Stimulated activated CD8-positive, alpha-beta memory T cell treated with anti-CD3 and anti-CD28 coated beads, Interleukin-4, amount 100 ng/mL, for 4 hours (primary cell): ENCODE measurements around the gene DNHD1.
A peak's percentile ranks its signal among the peaks of the same experiment; 100 is the strongest.
"Not testable (repeated sequence)": the region's sequence is repeated elsewhere in the genome, so short reads cannot be mapped to it uniquely, and the experiment has no call there.

Source experiments
- DNase-seq, 2 donors: peaks; one replicate each; pipeline ENCODE4 v3.0.0-alpha.2; 2020; ENCODE audit warnings: low read depth in 2 of 2, low spot score in 1 of 2

The DNHD1 gene

GRCh38 chr11:6481012-6481923, 15.8 kb upstream of the DNHD1 start, which contains the start of the genes ARFIP2 and TIMM10B:
Gene ARFIP2, minus strand, starts transcription at chr11:6481331. Its CDS starts 910 bp downstream, at chr11:6480421.
Gene TIMM10B, plus strand, starts transcription at chr11:6481501. Its CDS starts 16 bp downstream, at chr11:6481517.
- peak; percentile 91 to 95 for DNase-seq

- no peak for DNase-seq
These were observed 15.2 kb upstream of the DNHD1 start for GRCh38 chr11:6481924-6482275.

DNA sequence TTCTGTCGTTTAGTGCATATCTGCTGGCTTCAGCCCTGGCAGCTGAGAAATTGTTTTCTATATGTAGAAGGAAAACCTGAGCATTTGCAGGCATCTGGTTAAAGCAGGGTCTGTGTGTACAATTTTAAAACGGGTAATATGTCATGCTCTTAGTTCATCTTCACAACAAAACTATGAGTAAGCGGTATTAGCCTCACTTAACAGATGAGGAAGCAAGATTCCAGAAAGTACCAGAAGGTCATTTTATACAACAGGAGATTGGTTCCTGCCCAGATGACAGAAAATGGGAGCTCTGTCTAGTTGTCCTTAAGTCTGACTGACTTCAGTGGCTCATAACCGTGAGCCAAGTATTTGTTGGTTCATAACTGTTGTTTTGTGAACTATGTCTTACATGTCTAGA, 14.6 kb upstream of the DNHD1 start:
- no peak for DNase-seq

GRCh38 chr11:6483015-6483414, 14.1 kb upstream of the DNHD1 start:
- no peak for DNase-seq

DNA sequence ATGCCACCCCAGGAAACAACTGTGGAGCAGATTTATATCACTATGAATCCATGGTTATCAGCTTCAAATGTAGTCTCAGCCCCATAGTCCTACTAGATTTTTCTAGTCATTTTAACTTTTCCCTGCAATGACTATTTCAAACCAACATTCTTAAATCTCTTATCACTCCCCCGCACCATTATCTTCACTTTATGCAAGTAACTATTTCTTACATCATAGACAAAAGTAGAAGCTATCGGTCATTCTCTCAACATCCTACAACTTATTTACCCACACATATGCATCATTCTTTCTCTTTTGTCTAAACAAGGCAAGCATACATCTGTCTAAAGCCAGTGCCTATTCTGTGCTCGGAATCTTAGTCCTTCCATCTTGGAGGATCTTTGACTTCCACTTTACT, 11.4 kb upstream of the DNHD1 start:
- no peak for DNase-seq

GRCh38 chr11:6486256-6486655, 10.8 kb upstream of the DNHD1 start:
- no peak for DNase-seq

DNA sequence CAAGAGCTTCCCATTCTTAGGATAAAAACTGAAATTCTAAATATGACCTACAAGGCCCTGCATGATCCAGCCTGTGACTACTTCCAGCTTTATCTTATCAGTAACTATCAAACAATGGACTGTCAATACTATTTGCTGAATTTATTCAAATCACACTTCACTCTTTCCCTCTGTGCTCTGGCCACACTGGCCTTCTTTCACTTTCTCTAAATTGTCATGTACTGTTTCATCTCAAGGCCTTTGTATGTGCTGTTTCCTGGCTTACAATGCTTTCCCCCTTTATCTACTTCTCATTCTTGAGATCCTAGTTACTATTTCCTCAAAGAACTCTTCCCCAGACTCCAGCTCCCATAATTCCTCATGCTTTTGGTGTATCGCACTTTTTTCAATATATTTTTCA, 10.1 kb upstream of the DNHD1 start:
- DNase-seq = no peak

GRCh38 chr11:6488342-6488741, 8.7 kb upstream of the DNHD1 start:
- no peak for DNase-seq

DNA sequence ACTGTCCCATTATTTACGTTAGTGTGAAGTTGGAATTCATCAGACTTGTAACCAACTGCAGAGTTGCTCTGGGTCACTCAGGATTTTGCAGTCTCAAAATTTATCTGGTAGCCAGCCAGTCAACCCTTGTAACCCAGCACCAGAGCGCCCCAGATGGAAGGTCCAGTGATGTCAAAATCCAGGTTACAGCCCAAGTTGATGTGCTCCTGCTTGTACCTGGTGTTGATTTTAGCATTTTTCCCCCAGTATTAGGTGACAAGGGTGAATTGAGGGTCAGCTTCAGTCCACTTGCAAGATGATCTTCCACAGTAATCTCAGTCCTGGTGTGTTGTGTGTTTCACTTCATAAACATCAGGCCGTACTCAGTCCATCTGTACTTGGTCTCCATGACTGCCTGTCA, 8.3 kb upstream of the DNHD1 start:
- DNase-seq = no peak

GRCh38 chr11:6489306-6489705, 7.8 kb upstream of the DNHD1 start:
- no peak for DNase-seq

GRCh38 chr11:6498121-6498520, 1.0 kb downstream of the DNHD1 start:
- DNase-seq = no peak

GRCh38 chr11:6498544-6498943, 1.5 kb downstream of the DNHD1 start:
- no peak for DNase-seq

DNA sequence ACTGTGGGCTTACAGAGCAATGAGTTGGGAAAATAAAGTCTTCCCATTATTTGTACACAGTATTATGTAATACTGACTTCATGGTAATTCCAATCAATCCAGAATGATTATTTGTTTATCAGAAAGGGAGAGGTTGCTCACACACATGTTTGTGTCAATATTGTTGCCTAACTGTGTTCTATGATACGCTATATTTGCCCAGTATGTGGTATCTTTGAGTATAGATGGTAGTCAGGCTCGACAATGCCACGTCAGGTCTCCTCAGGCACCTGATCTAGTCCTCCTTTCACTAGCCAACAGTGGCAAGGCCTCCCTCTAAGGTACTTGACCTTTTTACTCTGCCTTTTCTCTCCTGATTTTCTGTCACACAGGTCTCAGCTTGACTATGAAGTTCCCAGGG, 5.3 kb downstream of the DNHD1 start:
- DNase-seq = no peak

DNA sequence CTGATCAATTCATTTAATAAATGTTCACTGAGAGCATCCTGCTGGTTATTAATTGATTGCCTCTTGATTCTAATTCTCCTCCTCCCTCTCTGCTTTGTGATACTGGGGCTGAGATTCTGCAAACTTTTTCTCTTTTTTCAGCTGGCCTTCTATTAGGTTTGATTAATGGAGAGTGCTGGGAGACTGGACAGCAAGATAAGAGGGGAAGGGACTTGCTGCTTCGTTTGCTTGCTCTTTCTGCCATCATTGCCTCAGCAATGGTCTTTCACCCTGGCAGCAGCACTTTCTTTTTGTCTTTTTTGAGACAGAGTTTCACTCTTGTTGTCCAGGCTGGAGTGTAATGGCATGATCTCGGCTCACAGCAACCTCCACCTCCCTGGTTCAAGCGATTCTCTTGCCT, 7.1 kb downstream of the DNHD1 start:
- no peak for DNase-seq

- DNase-seq = no peak
These were observed 8.6 kb downstream of the DNHD1 start for GRCh38 chr11:6505577-6506240.

- DNase-seq = no peak
These were observed 19.8 kb downstream of the DNHD1 start for GRCh38 chr11:6516865-6517264.

GRCh38 chr11:6520265-6520664, 23.2 kb downstream of the DNHD1 start:
- no peak for DNase-seq

DNA sequence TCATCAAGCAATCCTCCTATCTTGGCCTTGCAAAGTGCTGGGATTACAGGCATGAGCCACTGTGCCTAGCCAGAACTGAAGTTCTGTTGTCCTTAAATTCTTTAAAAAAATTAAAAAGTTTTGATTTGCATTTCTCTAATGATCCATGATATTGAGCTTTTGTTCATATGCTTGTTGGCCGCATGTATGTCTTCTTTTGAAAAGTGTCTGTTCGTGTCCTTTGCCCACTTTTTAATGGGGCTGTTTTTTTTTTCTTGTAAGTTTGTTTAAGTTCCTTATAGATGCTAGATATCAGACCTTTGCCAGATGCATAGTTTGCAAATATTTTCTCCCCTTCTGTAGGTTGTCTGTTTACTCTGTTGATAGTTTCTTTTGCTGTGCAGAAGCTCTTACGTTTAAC, 24.9 kb downstream of the DNHD1 start:
- not testable (repeated sequence) for DNase-seq

DNA sequence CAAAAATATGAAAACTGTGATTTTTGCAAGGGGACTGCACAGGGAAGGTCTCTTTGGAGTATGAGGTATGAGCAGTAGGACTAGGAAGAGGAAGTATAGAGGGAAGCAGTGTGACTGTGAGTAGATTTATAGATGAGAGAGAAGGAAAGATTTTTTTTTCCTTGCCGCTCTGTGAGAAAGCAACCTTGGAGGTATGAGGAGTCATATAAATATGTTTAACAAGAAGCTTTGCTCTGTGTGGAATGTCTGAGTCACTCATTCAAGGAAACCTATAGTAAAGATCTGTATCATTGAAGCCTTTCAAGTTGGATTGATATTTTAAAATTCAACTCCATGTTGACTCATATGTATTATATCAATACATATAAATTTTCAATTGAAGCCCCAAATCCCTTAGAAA, 26.2 kb downstream of the DNHD1 start:
- DNase-seq = no peak

GRCh38 chr11:6526411-6527135, 29.5 kb downstream of the DNHD1 start:
- no peak for DNase-seq

DNA sequence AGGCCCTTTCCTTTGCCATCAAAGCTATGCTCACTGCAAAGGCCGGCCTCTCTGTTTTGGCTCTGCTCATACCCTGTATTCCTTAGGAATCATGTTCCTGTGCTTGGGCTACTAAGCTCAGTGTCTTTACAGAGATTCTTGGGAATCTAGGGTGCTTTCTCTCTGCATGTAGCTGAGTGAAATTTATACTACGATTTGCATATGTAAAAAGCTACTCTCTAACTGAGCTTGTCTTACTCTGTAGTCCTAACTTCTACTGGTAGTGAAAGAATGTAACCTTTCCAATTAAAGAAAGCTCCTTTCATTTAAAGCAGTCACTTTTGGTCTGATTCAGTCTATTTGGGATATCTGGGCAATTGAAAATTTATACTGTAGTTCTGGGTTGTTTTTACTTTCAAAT, 32.2 kb downstream of the DNHD1 start:
- no peak for DNase-seq

DNA sequence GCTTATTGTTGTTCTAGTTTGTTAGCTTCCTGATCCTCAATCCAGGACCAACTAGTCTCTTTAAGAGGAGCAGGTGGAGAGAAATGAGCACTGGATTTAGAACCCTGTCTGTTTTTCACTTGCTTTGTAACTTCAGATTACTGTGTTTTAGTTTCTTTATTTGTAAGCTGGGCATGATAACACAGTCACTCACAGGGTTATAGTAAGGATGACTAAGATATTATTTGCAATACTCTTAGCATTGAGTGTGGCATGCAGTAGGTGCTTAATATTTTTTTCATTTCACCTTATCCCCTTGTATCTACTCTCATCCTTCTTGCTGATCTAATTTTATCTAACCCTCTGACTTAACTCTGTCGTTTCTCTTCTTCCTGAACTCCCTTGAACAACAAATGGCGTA, 33.8 kb downstream of the DNHD1 start:
- no peak for DNase-seq
